Peyer's patch (tissue), 4 donors: ENCODE results near the gene HLA-DOA.

ENCODE experiments used
- CTCF ChIP-seq, 6 experiments: fragments of 450-650 bp in 4 of 6; fragments of 200-600 bp in 2 of 6; sonication (generic) in 1 of 6; IDR thresholded peaks; one replicate each; pipeline ENCODE4 v1.5.1; 2017 to 2019; ENCODE audit warnings: antibody characterized with exemption in 6 of 6, mild to moderate bottlenecking in 3 of 6, moderate library complexity in 1 of 6
- POLR2A ChIP-seq, 2 donors: fragments of 450-650 bp; IDR thresholded peaks; one replicate each; pipeline ENCODE4 v1.5.1; 2017; ENCODE audit warnings: antibody characterized with exemption in 2 of 2, mild to moderate bottlenecking in 2 of 2, moderate library complexity in 2 of 2

DNA sequence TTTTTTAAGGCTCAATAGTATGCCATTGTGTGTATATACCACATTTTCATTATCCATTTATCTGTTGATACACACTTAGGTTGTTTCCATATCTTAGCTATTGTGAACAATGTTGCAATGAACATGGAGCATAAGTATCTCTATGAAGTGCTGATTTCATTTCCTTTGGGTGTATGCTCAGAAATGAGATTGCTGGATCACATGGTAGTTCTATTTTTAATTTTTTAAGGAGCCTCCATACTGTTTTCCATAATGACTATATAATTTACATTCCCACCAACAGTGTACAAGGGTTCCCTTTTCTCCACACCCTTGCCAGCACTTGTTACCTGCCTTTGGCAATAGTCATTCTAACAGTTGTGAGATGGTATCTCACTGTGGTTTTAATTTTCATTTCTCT, 15.1 kb upstream of the HLA-DOA start:
- TF ChIP-seq CTCF (IDR thresholded peaks at IDR 0.05) (no peak), POLR2A (IDR thresholded peaks at IDR 0.05) (no peak)
